ENCODE measurements around the gene IFI27L1. TPM values are rescaled to one million over a fixed set of nuclear protein-coding genes. Genes with fewer than 3 reads are reported as not detected.

Gene IFI27L1, protein sequence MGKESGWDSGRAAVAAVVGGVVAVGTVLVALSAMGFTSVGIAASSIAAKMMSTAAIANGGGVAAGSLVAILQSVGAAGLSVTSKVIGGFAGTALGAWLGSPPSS
- 10 to 100 TPM; 29.2 to 44.5 (median 30.2) TPM for polyA plus RNA-seq
- long read RNA-seq, donor 1 = 0 reads
- long read RNA-seq, donor 2, partial matches to known transcripts = 21 of 49 reads
- long read RNA-seq, donor 2, other reads (novel, unspliced or antisense) = 25 of 49 reads
- long read RNA-seq, donor 3, partial matches to known transcripts = 21 of 73 reads
- long read RNA-seq, donor 3, other reads (novel, unspliced or antisense) = 51 of 73 reads
- long read RNA-seq, donor 4 = 0 reads
- long read RNA-seq, donor 5, partial matches to known transcripts = 7 of 7 reads
- long read RNA-seq, donor 5, other reads (novel, unspliced or antisense) = 0 of 7 reads
- long read RNA-seq, donor 6, transcript IFI27L1-209 (5 exons, 680 nt) = major isoform, 6 of 88 reads
- long read RNA-seq, donor 6, partial matches to known transcripts = 43 of 88 reads
- long read RNA-seq, donor 6, other reads (novel, unspliced or antisense) = 38 of 88 reads
- long read RNA-seq, donor 7 = 0 reads
- long read RNA-seq, donor 8 = 0 reads
- long read RNA-seq, donor 9, partial matches to known transcripts = 0 of 2 reads
- long read RNA-seq, donor 9, other reads (novel, unspliced or antisense) = 0 of 2 reads
- long read RNA-seq, donor 10, transcript IFI27L1-209 (5 exons, 680 nt) = major isoform, 7 of 7 reads
- long read RNA-seq, donor 10, partial matches to known transcripts = 0 of 7 reads
- long read RNA-seq, donor 10, other reads (novel, unspliced or antisense) = 0 of 7 reads

DNA sequence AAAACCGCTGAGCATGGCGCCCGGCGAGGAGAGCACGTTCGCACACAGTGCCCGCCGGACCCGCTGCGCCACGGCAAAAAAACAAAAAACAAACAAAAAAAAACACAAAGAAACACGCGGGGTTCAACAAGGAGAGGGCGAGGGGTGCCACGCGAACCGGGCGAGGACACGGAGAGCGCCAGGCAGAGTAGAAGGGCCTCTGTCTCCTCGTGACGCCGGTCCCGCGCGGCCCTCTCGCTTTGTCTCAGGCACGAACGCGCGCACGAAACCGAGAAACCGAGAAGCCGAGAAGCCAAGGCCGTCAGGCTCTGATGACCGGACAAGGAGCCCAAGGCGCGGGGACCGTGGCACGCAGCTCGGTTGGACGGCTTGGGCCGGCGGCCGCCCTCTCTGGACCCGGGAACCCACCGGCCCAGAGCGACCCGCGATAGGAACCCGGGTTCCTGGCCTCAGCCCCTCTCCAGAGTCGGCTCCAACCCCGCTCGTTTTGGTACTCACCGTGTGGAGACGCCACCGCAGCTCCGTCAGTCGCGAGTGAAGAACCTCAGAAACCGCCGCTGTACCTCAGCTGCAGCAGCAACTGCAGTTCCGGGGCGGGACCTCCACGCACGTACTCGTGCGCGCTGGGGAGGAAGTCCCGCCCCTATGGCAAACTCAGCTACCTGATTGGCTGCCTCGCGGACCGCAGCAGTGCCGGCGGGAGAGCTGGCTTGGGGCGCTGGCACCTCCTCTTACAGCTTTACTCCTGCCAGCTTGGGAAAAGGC, at the start of gene IFI27L1, which contains the start of gene DDX24:
Gene IFI27L1 (plus strand): TSS at position 690 of the 765 bp plus-strand sequence. CDS start 15,628 bp downstream, outside the sequence.
Gene DDX24 (minus strand): TSS at position 582 of the 765 bp plus-strand sequence. CDS start 1,460 bp downstream, outside the sequence.
- WGBS, 3 donors = 0 to 1% (median 1%) methylated on average over 67 to 77 of the region's 77 CpGs
- FAIRE-seq (no peak), DNase-seq (peak; percentile 95 to 98)
- Histone ChIP-seq H3K9me3 (ENCODE audit: control insufficient read depth in 2 of 2, insufficient read depth in 1 of 2, low read depth in 1 of 2, low read length in 1 of 2) (peaks cover 0 to 3% of the 10 kb centered on the region in 2 donors), H3K4me1 (ENCODE audit: control insufficient read depth in 3 of 3, insufficient read depth in 2 of 3, low read depth in 1 of 3, low read length in 2 of 3) (peaks cover 13 to 25% (median 17%) of the 10 kb centered on the region in 3 donors), H3K27ac (ENCODE audit: low read depth in 1 of 3, low read length in 2 of 3) (peak within 1 kb of the TSS; percentile 82 to 96 (median 91)), H3K36me3 (ENCODE audit: control insufficient read depth in 3 of 3, insufficient read depth in 2 of 3, low read depth in 1 of 3, low read length in 3 of 3) (peaks cover 2 to 7% (median 6%) of the 10 kb centered on the region in 3 donors), H3K4me3 (ENCODE audit: low read depth in 1 of 3, low read length in 3 of 3) (peak within 1 kb of the TSS; percentile 86 to 97 (median 93)), H3K27me3 (ENCODE audit: control insufficient read depth in 3 of 3, insufficient read depth in 3 of 3, low read length in 3 of 3) (no peaks in the 10 kb centered on the region)

DNA sequence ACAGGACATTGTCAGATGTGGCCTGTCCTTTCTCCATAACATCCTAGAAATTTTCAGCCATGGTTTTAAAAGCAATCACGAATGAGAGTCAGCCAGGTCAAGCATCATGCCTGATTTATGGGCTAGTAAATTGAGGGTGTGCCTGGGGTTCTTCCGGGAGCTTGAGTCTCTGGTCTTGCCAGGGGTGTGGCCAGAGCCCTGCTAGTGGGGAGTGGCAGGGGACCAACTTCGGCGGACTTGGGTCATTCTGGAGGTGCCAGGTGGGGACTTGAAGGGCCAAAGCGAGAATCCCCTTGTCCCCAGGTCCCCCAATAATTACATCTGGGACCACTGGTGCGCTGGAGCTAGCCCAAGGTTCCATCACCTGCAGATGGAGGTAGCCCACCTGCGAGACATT, 49.2 kb upstream of the IFI27L1 start:
- DNase-seq = peak in 1 of 2 donors; percentile 41
- no peak for FAIRE-seq

DNA sequence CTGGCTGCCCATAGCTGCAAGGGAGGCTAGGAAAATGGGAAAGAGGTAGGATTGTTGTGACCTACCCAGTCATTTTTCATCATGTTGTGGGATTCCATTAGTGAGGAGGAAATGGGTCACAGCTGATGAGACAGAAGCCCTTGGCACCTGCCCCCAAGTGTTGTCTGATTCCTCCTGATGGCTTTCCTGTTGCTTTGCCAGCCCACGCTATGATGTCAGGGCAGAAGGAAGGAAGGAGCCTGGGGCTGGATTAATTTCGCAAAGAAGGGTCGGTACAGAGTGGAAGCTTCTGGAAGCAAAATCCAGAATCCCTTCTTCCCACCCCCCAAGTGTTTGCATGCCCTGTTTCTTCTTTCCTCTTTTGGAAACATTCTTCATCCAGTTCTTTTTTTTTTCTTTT, 46.2 kb upstream of the IFI27L1 start:
- no peak for DNase-seq
- WGBS, 3 donors = 93 to 100% (median 95%) methylated on average over 3 of the region's 3 CpGs

More for the DNA sequence above, 49.2 kb upstream of the IFI27L1 start:
- Histone ChIP-seq H3K27me3 (ENCODE audit: control insufficient read depth in 3 of 3, insufficient read depth in 3 of 3, low read length in 3 of 3) (no peaks in the 10 kb centered on the region), H3K4me1 (ENCODE audit: control insufficient read depth in 3 of 3, insufficient read depth in 2 of 3, low read depth in 1 of 3, low read length in 2 of 3) (no peaks in the 10 kb centered on the region), H3K36me3 (ENCODE audit: control insufficient read depth in 3 of 3, insufficient read depth in 2 of 3, low read depth in 1 of 3, low read length in 3 of 3) (no peaks in the 10 kb centered on the region), H3K9me3 (ENCODE audit: control insufficient read depth in 2 of 2, insufficient read depth in 1 of 2, low read depth in 1 of 2, low read length in 1 of 2) (peaks cover 0 to 8% of the 10 kb centered on the region in 2 donors), H3K4me3 (ENCODE audit: low read depth in 1 of 3, low read length in 3 of 3) (no peak overlapping the region), H3K27ac (ENCODE audit: low read depth in 1 of 3, low read length in 2 of 3) (no peak overlapping the region)
- 46 to 68% (median 63%) methylated on average over 7 of the region's 7 CpGs for WGBS, 3 donors

DNA sequence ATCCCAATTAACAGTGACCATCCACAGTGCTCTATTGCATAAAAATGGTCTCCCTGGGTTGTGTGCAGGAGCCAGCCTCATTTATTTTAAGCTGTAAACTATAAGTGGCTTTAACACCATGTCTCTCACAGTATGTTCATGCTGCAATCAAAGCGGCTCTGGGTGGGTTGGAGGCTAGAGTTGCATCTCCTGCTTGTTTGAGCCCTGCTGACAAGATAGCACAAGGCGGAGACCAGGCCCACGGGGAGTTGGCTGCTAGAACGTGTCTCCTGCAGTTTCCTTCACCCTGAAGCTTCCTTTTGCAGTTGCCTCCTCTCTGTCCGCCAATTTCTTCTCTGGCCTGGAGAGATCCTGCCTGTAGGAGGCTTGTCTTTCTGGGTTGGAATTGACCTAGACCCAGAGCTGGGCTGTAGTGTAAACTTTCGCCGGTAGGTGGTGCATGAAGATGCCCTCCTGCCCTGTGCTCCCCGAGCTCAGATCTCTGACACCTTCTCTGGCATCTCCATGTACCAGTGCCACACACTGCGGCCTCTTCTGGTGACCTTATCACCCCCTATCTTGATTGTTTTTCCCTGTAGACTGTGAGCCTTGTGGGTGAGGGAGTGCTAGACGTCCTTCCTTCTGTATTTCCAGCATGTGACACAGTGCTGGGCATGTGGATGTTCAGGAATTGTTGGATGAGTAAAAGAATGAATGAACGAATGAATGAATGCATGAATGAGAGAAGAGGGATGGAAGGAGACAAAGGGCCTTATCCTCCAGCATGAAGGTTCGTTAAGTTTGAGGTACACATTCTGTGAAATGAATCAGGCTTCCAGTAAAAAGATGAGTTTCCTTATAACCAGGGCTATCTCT, 44.6 kb upstream of the IFI27L1 start:
- 25 to 35% (median 25%) methylated on average over 12 of the region's 12 CpGs for WGBS, 3 donors
- H3K4me1 ChIP-seq (ENCODE audit: control insufficient read depth in 3 of 3, insufficient read depth in 2 of 3, low read depth in 1 of 3, low read length in 2 of 3) = no peaks in the 10 kb centered on the region
- FAIRE-seq (no peak), DNase-seq (peak; percentile 75 to 78)
- no peaks in the 10 kb centered on the region for H3K27me3 ChIP-seq (ENCODE audit: control insufficient read depth in 3 of 3, insufficient read depth in 3 of 3, low read length in 3 of 3)
- H3K9me3 ChIP-seq (ENCODE audit: control insufficient read depth in 2 of 2, insufficient read depth in 1 of 2, low read depth in 1 of 2, low read length in 1 of 2) = peaks cover 0 to 8% of the 10 kb centered on the region in 2 donors
- peaks cover 0 to 10% (median 0%) of the 10 kb centered on the region in 3 donors for H3K36me3 ChIP-seq (ENCODE audit: control insufficient read depth in 3 of 3, insufficient read depth in 2 of 3, low read depth in 1 of 3, low read length in 3 of 3)
- H3K27ac ChIP-seq (ENCODE audit: low read depth in 1 of 3, low read length in 2 of 3) = no peak overlapping the region
- H3K4me3 ChIP-seq (ENCODE audit: low read depth in 1 of 3, low read length in 3 of 3) = no peak overlapping the region

More for the DNA sequence above, 46.2 kb upstream of the IFI27L1 start:
- no peak for FAIRE-seq
- Histone ChIP-seq H3K4me3 (ENCODE audit: low read depth in 1 of 3, low read length in 3 of 3) (no peak overlapping the region), H3K27ac (ENCODE audit: low read depth in 1 of 3, low read length in 2 of 3) (no peak overlapping the region), H3K36me3 (ENCODE audit: control insufficient read depth in 3 of 3, insufficient read depth in 2 of 3, low read depth in 1 of 3, low read length in 3 of 3) (peaks cover 0 to 8% (median 0%) of the 10 kb centered on the region in 3 donors), H3K27me3 (ENCODE audit: control insufficient read depth in 3 of 3, insufficient read depth in 3 of 3, low read length in 3 of 3) (no peaks in the 10 kb centered on the region), H3K4me1 (ENCODE audit: control insufficient read depth in 3 of 3, insufficient read depth in 2 of 3, low read depth in 1 of 3, low read length in 2 of 3) (no peaks in the 10 kb centered on the region), H3K9me3 (ENCODE audit: control insufficient read depth in 2 of 2, insufficient read depth in 1 of 2, low read depth in 1 of 2, low read length in 1 of 2) (peaks cover 0 to 8% of the 10 kb centered on the region in 2 donors)

DNA sequence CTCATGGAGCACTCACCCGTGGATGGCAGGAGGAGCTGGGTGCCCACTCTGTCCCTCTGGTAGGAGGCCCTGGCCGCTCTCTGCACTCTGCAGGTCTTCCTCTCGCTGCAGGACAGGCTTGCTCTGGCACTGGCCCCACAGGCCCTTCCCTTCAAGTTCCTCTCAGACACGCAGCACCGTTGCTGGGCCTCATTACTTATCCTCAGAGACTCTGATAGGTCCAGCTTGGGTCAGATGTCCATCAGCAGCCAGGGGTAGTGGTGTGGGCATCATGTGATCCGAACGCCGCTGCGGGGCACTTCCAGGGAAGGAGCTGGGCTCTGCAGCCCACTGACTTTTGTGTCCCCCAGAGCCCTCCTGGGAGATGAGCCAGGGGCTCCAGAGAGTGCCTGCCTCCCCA, 43.2 kb upstream of the IFI27L1 start:
- no peak for DNase-seq
- H3K36me3 ChIP-seq (ENCODE audit: control insufficient read depth in 3 of 3, insufficient read depth in 2 of 3, low read depth in 1 of 3, low read length in 3 of 3) = peaks cover 0 to 11% (median 0%) of the 10 kb centered on the region in 3 donors
- no peak for FAIRE-seq
- H3K27me3 ChIP-seq (ENCODE audit: control insufficient read depth in 3 of 3, insufficient read depth in 3 of 3, low read length in 3 of 3) = no peaks in the 10 kb centered on the region
- no peaks in the 10 kb centered on the region for H3K4me1 ChIP-seq (ENCODE audit: control insufficient read depth in 3 of 3, insufficient read depth in 2 of 3, low read depth in 1 of 3, low read length in 2 of 3)
- 88 to 89% (median 89%) methylated on average over 9 of the region's 9 CpGs for WGBS, 3 donors
- no peak overlapping the region for H3K4me3 ChIP-seq (ENCODE audit: low read depth in 1 of 3, low read length in 3 of 3)
- no peak overlapping the region for H3K27ac ChIP-seq (ENCODE audit: low read depth in 1 of 3, low read length in 2 of 3)
- peaks cover 0 to 8% of the 10 kb centered on the region in 2 donors for H3K9me3 ChIP-seq (ENCODE audit: control insufficient read depth in 2 of 2, insufficient read depth in 1 of 2, low read depth in 1 of 2, low read length in 1 of 2)

DNA sequence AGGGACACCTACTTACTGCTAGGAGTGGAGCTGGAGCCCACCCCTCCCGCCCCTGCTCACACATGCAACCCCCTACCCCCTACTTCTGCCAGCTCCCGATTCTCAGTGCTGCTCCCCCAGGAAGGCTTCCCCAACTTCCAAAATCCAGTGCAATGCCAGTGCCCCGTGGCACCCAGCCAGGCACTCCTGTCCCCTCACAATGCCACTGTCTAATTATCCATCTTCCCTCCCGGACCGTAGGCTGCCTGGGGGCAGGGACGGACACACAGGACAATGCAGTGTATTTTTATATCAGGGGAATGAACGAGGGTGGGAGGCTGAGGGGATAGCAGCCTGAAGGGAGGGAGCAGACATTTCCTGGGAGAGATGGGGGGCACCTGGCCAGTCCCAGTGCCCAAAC, 42.6 kb upstream of the IFI27L1 start:
- Histone ChIP-seq H3K4me3 (ENCODE audit: low read depth in 1 of 3, low read length in 3 of 3) (no peak overlapping the region), H3K36me3 (ENCODE audit: control insufficient read depth in 3 of 3, insufficient read depth in 2 of 3, low read depth in 1 of 3, low read length in 3 of 3) (peaks cover 0 to 16% (median 0%) of the 10 kb centered on the region in 3 donors), H3K4me1 (ENCODE audit: control insufficient read depth in 3 of 3, insufficient read depth in 2 of 3, low read depth in 1 of 3, low read length in 2 of 3) (no peaks in the 10 kb centered on the region), H3K27ac (ENCODE audit: low read depth in 1 of 3, low read length in 2 of 3) (no peak overlapping the region), H3K27me3 (ENCODE audit: control insufficient read depth in 3 of 3, insufficient read depth in 3 of 3, low read length in 3 of 3) (no peaks in the 10 kb centered on the region), H3K9me3 (ENCODE audit: control insufficient read depth in 2 of 2, insufficient read depth in 1 of 2, low read depth in 1 of 2, low read length in 1 of 2) (peaks cover 0 to 8% of the 10 kb centered on the region in 2 donors)
- FAIRE-seq = no peak
- no peak for DNase-seq
- 83 to 90% (median 86%) methylated on average over 7 of the region's 7 CpGs for WGBS, 3 donors

DNA sequence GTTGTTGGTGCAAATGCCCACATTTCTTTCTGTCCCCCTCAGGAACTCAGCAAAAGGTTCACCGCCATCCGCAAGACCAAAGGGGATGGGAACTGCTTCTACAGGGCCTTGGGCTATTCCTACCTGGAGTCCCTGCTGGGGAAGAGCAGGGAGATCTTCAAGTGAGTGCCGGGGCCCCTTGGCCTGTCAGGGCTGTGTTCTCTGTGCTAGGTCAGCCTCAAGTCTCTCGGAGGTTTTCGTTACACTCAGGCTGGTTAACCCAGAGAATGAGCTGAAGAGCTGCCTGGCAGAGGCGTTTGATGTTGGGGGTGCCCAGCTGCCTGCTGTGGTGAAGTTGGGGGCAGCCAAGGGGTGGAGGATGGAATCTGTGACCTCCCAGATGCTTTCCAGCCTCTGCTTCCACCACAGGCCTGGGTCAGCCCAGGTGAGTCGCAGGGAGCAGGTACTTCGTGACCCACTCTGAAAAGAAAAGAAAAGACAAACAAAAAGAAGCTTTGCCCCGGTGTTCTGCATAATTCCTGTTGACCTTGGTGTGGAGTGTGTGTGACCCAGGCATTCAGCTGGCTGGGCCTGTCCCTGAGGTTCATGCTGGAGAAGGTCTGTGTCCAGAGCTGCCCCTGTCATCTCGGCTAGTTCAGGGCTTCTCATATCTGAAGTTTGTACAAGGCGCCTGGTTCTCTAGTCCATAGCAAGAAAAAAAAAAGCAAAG, 42.0 kb upstream of the IFI27L1 start:
- Histone ChIP-seq H3K27ac (ENCODE audit: low read depth in 1 of 3, low read length in 2 of 3) (no peak overlapping the region), H3K27me3 (ENCODE audit: control insufficient read depth in 3 of 3, insufficient read depth in 3 of 3, low read length in 3 of 3) (no peaks in the 10 kb centered on the region), H3K4me1 (ENCODE audit: control insufficient read depth in 3 of 3, insufficient read depth in 2 of 3, low read depth in 1 of 3, low read length in 2 of 3) (no peaks in the 10 kb centered on the region), H3K36me3 (ENCODE audit: control insufficient read depth in 3 of 3, insufficient read depth in 2 of 3, low read depth in 1 of 3, low read length in 3 of 3) (peaks cover 0 to 21% (median 0%) of the 10 kb centered on the region in 3 donors), H3K9me3 (ENCODE audit: control insufficient read depth in 2 of 2, insufficient read depth in 1 of 2, low read depth in 1 of 2, low read length in 1 of 2) (peaks cover 0 to 8% of the 10 kb centered on the region in 2 donors), H3K4me3 (ENCODE audit: low read depth in 1 of 3, low read length in 3 of 3) (no peak overlapping the region)
- 88 to 91% (median 88%) methylated on average over 11 of the region's 11 CpGs for WGBS, 3 donors
- no peak for FAIRE-seq
- DNase-seq = no peak
